ENCODE measurements around the gene TEAD4.

TEAD4 gene

DNA sequence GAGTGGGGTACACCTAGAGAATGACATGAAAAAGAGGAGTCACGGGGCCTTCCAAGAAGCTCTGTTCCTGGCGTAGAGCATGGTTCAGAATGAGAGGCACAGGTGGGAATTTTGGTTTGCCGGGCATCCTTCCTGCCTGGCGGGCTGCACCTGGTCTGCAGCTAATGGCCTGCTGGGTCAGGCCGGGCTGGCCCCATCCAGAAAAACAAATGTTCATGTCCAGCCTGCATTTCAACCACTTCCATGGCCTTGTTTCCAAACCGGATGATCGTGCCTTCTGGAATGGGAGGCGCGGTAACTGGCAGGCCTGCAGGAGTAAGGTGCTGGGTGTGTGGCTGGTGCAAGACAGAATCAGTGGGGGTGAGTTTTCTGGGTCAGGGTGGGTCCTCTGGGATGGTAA lies 14.4 kb downstream of the TEAD4 start:
- Mint-ChIP-seq H3K4me1 (no peaks in the 10 kb centered on the region), H3K36me3 (no peaks in the 10 kb centered on the region), H3K27me3 (peaks cover 9% of the 10 kb centered on the region), H3K4me3 (no peak overlapping the region), H3K9me3 (no peaks in the 10 kb centered on the region), H3K27ac (no peak overlapping the region)
- DNase-seq (ENCODE audit: low spot score in 2 of 2) (no peak), ATAC-seq (ENCODE audit: low read depth) (no peak)

DNA sequence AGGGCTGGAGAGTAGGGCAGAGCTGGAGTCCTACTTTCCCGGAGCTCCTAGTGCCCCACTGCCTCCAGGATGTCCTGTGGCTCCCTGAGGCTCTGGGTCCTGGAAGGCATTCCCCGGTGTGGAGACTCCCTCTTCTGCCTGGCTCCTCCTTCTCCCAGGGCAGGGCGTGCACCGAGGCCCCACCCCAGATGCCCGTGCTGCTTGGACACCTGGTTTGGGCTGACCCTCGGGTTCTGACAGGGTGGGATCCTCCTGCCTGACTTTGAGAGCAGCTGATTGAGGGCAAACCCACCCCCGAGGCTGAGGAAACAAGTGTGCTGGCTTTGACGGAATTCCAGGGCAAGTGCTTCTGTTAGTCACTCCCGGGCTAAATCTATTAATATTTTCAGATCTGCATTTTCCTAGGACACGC lies 15.4 kb downstream of the TEAD4 start:
- H3K27ac Mint-ChIP-seq = no peak overlapping the region
- H3K27me3 Mint-ChIP-seq = peaks cover 9% of the 10 kb centered on the region
- ATAC-seq (ENCODE audit: low read depth) = no peak
- H3K4me3 Mint-ChIP-seq = no peak overlapping the region
- H3K36me3 Mint-ChIP-seq = no peaks in the 10 kb centered on the region
- no peaks in the 10 kb centered on the region for H3K4me1 Mint-ChIP-seq
- H3K9me3 Mint-ChIP-seq = no peaks in the 10 kb centered on the region
- DNase-seq (ENCODE audit: low spot score in 2 of 2) = no peak

GRCh38 chr12:2976581-2976996 lies 17.4 kb downstream of the TEAD4 start:
- H3K27me3 Mint-ChIP-seq = peaks cover 6% of the 10 kb centered on the region
- ATAC-seq (ENCODE audit: low read depth) = no peak
- DNase-seq (ENCODE audit: low spot score in 2 of 2) = no peak
- no peaks in the 10 kb centered on the region for H3K36me3 Mint-ChIP-seq
- H3K4me1 Mint-ChIP-seq = no peaks in the 10 kb centered on the region
- no peaks in the 10 kb centered on the region for H3K9me3 Mint-ChIP-seq
- no peak overlapping the region for H3K27ac Mint-ChIP-seq
- H3K4me3 Mint-ChIP-seq = no peak overlapping the region

DNA sequence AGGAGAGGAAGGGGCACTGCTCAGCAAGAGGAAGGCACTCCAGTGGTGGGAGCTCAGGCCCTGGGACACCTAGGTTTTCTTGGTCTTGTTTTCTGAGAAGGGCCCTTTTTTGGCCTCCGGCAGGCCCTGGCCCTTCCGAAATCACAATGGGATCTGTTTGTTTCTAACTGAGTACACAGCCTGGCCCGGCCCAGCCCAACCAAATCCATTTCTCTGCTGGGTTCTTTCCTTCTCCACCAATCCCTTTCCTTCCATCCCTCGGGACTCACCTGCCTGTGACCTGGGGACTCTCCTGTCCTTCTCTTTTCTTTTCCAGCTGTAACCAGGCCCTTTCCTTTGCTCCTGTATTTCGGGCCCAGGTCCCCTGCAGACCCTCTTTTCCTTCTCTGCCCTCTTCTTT lies 18.6 kb downstream of the TEAD4 start:
- DNase-seq (ENCODE audit: low spot score in 2 of 2) = no peak
- H3K9me3 Mint-ChIP-seq = no peaks in the 10 kb centered on the region
- ATAC-seq (ENCODE audit: low read depth) = no peak
- no peaks in the 10 kb centered on the region for H3K4me1 Mint-ChIP-seq
- H3K4me3 Mint-ChIP-seq = no peak overlapping the region
- peaks cover 6% of the 10 kb centered on the region for H3K27me3 Mint-ChIP-seq
- H3K36me3 Mint-ChIP-seq = no peaks in the 10 kb centered on the region
- H3K27ac Mint-ChIP-seq = no peak overlapping the region

DNA sequence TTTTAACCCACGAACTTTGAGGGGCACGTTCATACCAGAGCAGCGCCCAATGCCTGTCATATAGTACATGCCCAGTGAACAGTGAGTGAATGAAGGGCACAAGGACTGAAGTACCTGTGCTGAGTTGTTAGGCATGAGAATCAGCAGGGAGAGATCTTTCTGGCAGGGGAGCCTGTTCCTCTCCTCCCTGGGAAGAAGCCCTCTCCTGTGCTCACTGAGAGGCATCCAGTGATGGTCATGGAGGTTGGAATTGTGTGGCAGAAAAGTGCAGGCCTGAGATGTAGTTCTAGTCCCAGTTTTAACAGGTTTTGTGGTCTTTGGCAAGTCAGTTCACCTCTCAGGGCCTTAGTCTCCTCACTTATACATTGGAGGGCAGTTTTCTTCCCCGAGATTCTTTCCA lies 20.6 kb downstream of the TEAD4 start:
- Mint-ChIP-seq H3K4me3 (no peak overlapping the region), H3K36me3 (no peaks in the 10 kb centered on the region), H3K27me3 (peaks cover 6% of the 10 kb centered on the region), H3K9me3 (no peaks in the 10 kb centered on the region), H3K27ac (no peak overlapping the region), H3K4me1 (no peaks in the 10 kb centered on the region)
- no peak for DNase-seq (ENCODE audit: low spot score in 2 of 2)
- no peak for ATAC-seq (ENCODE audit: low read depth)

DNA sequence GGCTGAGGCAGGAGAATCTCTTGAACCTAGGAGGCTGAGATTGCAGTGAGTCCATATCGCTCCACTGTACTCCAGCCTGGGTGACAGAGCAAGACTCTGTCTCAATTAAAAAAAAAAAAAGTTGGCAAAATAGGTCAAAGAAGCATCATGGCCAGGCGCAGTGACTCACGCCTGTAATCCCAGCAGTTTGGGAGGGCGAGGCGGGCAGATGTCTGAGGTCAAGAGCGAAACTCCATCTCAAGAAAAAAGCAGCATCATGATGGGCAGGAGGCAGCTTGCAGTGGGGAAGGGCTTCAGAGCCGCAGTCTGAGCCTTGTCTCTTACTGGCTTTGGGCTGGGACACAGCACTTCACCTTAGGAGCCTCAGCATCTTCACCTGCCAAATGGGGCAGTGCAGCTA lies 21.4 kb downstream of the TEAD4 start:
- Mint-ChIP-seq H3K27me3 (peaks cover 6% of the 10 kb centered on the region), H3K4me3 (no peak overlapping the region), H3K36me3 (no peaks in the 10 kb centered on the region), H3K27ac (no peak overlapping the region), H3K4me1 (no peaks in the 10 kb centered on the region), H3K9me3 (no peaks in the 10 kb centered on the region)
- no peak for ATAC-seq (ENCODE audit: low read depth)
- DNase-seq (ENCODE audit: low spot score in 2 of 2) = no peak

- ATAC-seq (ENCODE audit: low read depth) = no peak
- no peaks in the 10 kb centered on the region for H3K36me3 Mint-ChIP-seq
- no peaks in the 10 kb centered on the region for H3K4me1 Mint-ChIP-seq
- no peak overlapping the region for H3K4me3 Mint-ChIP-seq
- H3K27me3 Mint-ChIP-seq = peaks cover 4% of the 10 kb centered on the region
- no peak for DNase-seq (ENCODE audit: low spot score in 2 of 2)
- no peaks in the 10 kb centered on the region for H3K9me3 Mint-ChIP-seq
- H3K27ac Mint-ChIP-seq = no peak overlapping the region
These were observed 23.2 kb downstream of the TEAD4 start for GRCh38 chr12:2982361-2982760.

GRCh38 chr12:2984249-2984648 lies 25.1 kb downstream of the TEAD4 start:
- H3K27ac Mint-ChIP-seq = no peak overlapping the region
- peaks cover 2% of the 10 kb centered on the region for H3K9me3 Mint-ChIP-seq
- no peak for DNase-seq (ENCODE audit: low spot score in 2 of 2)
- H3K4me3 Mint-ChIP-seq = no peak overlapping the region
- no peaks in the 10 kb centered on the region for H3K4me1 Mint-ChIP-seq
- peaks cover 4% of the 10 kb centered on the region for H3K27me3 Mint-ChIP-seq
- ATAC-seq (ENCODE audit: low read depth) = no peak
- no peaks in the 10 kb centered on the region for H3K36me3 Mint-ChIP-seq

GRCh38 chr12:2984698-2985097 lies 25.5 kb downstream of the TEAD4 start:
- no peak for ATAC-seq (ENCODE audit: low read depth)

DNA sequence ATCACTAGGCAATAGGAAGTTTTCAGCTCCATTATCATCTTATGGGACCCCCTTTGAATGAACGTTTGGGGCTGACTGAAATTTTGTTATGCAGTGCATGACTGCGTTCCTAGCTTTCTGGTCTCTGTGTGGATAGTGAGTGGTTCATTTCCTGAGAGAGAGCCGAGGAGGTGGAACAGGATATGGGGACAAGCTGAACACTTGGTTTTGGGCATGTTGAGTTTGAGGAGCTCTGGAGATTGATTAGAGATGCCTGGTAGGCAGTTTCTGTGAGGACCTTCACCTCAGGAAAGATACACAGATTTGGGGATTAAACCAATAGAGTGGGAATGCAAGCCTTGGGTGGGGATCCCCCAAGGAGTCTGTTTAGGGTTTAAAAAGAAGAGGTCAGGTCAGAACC lies 27.7 kb downstream of the TEAD4 start:
- Mint-ChIP-seq H3K27ac (no peak overlapping the region), H3K9me3 (peaks cover 6% of the 10 kb centered on the region), H3K36me3 (peaks cover 3% of the 10 kb centered on the region), H3K27me3 (peaks cover 4% of the 10 kb centered on the region), H3K4me3 (no peak overlapping the region), H3K4me1 (no peaks in the 10 kb centered on the region)
- DNase-seq (ENCODE audit: low spot score in 2 of 2) (no peak), ATAC-seq (ENCODE audit: low read depth) (no peak)

More at GRCh38 chr12:2984698-2985097, 25.5 kb downstream of the TEAD4 start:
- Mint-ChIP-seq H3K27ac (no peak overlapping the region), H3K9me3 (peaks cover 3% of the 10 kb centered on the region), H3K4me1 (no peaks in the 10 kb centered on the region), H3K4me3 (no peak overlapping the region), H3K36me3 (peaks cover 1% of the 10 kb centered on the region), H3K27me3 (peaks cover 4% of the 10 kb centered on the region)
- DNase-seq (ENCODE audit: low spot score in 2 of 2) = no peak

- Mint-ChIP-seq H3K4me3 (no peak overlapping the region), H3K9me3 (peaks cover 6% of the 10 kb centered on the region), H3K36me3 (peaks cover 3% of the 10 kb centered on the region), H3K27me3 (peaks cover 4% of the 10 kb centered on the region), H3K27ac (no peak overlapping the region), H3K4me1 (no peaks in the 10 kb centered on the region)
- DNase-seq (ENCODE audit: low spot score in 2 of 2) (no peak), ATAC-seq (ENCODE audit: low read depth) (no peak)
These were observed 29.3 kb downstream of the TEAD4 start for GRCh38 chr12:2988494-2988893.

GRCh38 chr12:2992724-2993123 lies 33.5 kb downstream of the TEAD4 start:
- H3K27me3 Mint-ChIP-seq = peaks cover 7% of the 10 kb centered on the region
- no peaks in the 10 kb centered on the region for H3K4me1 Mint-ChIP-seq
- no peak overlapping the region for H3K4me3 Mint-ChIP-seq
- no peak for ATAC-seq (ENCODE audit: low read depth)
- H3K27ac Mint-ChIP-seq = no peak overlapping the region
- peaks cover 3% of the 10 kb centered on the region for H3K36me3 Mint-ChIP-seq
- H3K9me3 Mint-ChIP-seq = peaks cover 7% of the 10 kb centered on the region
- DNase-seq (ENCODE audit: low spot score in 2 of 2) = no peak

GRCh38 chr12:2997989-2998670 lies 38.9 kb downstream of the TEAD4 start:
- H3K27me3 Mint-ChIP-seq = peaks cover 14% of the 10 kb centered on the region

GRCh38 chr12:2998789-2999264 lies 39.6 kb downstream of the TEAD4 start:
- no peak overlapping the region for H3K27ac Mint-ChIP-seq
- no peaks in the 10 kb centered on the region for H3K36me3 Mint-ChIP-seq
- H3K27me3 Mint-ChIP-seq = peaks cover 14% of the 10 kb centered on the region
- peaks cover 3% of the 10 kb centered on the region for H3K4me1 Mint-ChIP-seq
- ATAC-seq (ENCODE audit: low read depth) (no peak), DNase-seq (ENCODE audit: low spot score in 2 of 2) (no peak)
- H3K9me3 Mint-ChIP-seq = peaks cover 1% of the 10 kb centered on the region
- H3K4me3 Mint-ChIP-seq = no peak overlapping the region

More at GRCh38 chr12:2997989-2998670, 38.9 kb downstream of the TEAD4 start:
- DNase-seq (ENCODE audit: low spot score in 2 of 2) = no peak
- no peaks in the 10 kb centered on the region for H3K36me3 Mint-ChIP-seq
- no peak for ATAC-seq (ENCODE audit: low read depth)
- H3K4me3 Mint-ChIP-seq = no peak overlapping the region
- H3K9me3 Mint-ChIP-seq = peaks cover 1% of the 10 kb centered on the region
- peaks cover 3% of the 10 kb centered on the region for H3K4me1 Mint-ChIP-seq
- no peak overlapping the region for H3K27ac Mint-ChIP-seq

- Mint-ChIP-seq H3K4me3 (no peak overlapping the region), H3K27ac (no peak overlapping the region), H3K4me1 (peaks cover 3% of the 10 kb centered on the region), H3K27me3 (peaks cover 14% of the 10 kb centered on the region), H3K36me3 (no peaks in the 10 kb centered on the region), H3K9me3 (peaks cover 1% of the 10 kb centered on the region)
- DNase-seq (ENCODE audit: low spot score in 2 of 2) (no peak), ATAC-seq (ENCODE audit: low read depth) (no peak)
These were observed 40.2 kb downstream of the TEAD4 start for GRCh38 chr12:2999265-2999841.

All from memory B cell (primary cell).